MCF 10A (cell line): ENCODE results near the gene CD3G. TPM values are rescaled to one million over a fixed set of nuclear protein-coding genes. Genes with fewer than 3 reads are reported as not detected.

Experiments used
- BruUV-seq: library from RNA; stranded (reverse); fragments of 400-500 nt; replicated peaks from 2 replicates; lab custom pipeline; 2021; lab: Mats Ljungman, UMichigan
- CTCF ChIA-PET: fragments of 300-600 bp; sonication (Branson Sonifier 250); formaldehyde crosslinking; extraction: SDS; loops from one replicate; lab custom pipeline; 2021; ENCODE audit warnings: antibody characterized with exemption, inconsistent platforms; lab: Yijun Ruan, JAX
- POLR2A ChIA-PET: fragments of 300-600, 350-650 bp; sonication (Branson Sonifier 250); formaldehyde crosslinking; extraction: SDS; loops from one replicate; lab custom pipeline; 2020; ENCODE audit warnings: antibody characterized with exemption, inconsistent platforms; lab: Yijun Ruan, JAX
- DNase-seq: peaks from one replicate; pipeline ENCODE4 v3.0.0-alpha.2; 2018; ENCODE audit not compliant: unreplicated experiment
- H3K27ac Mint-ChIP-seq: one replicate; pipeline ENCODE4 v1.8.0; 2022; ENCODE audit warnings: mild to moderate bottlenecking, low read depth, mixed read lengths; ENCODE audit not compliant: unreplicated experiment
- H3K27me3 Mint-ChIP-seq: one replicate; pipeline ENCODE4 v1.8.0; 2022; ENCODE audit warnings: mixed read lengths; ENCODE audit not compliant: insufficient read depth, unreplicated experiment
- H3K36me3 Mint-ChIP-seq: one replicate; pipeline ENCODE4 v1.8.0; 2022; ENCODE audit warnings: mild to moderate bottlenecking, moderate library complexity, mixed read lengths; ENCODE audit not compliant: insufficient read depth, unreplicated experiment
- H3K4me1 Mint-ChIP-seq: one replicate; pipeline ENCODE4 v1.8.0; 2022; ENCODE audit warnings: mixed read lengths; ENCODE audit not compliant: insufficient read depth, unreplicated experiment
- H3K4me3 Mint-ChIP-seq: one replicate; pipeline ENCODE4 v1.8.0; 2022; ENCODE audit warnings: mild to moderate bottlenecking, moderate library complexity, mixed read lengths; ENCODE audit not compliant: unreplicated experiment
- H3K9me3 Mint-ChIP-seq: one replicate; pipeline ENCODE4 v1.8.0; 2022; ENCODE audit warnings: mixed read lengths; ENCODE audit not compliant: unreplicated experiment
- intact Hi-C: fragments of 100-400 bp; cut with micrococcal nuclease; formaldehyde crosslinking; loops from 2 replicates; pipeline ENCODE4 v1.14.1; 2022
- total RNA-seq: library from RNA; stranded (reverse); gene quantifications from 2 replicates; pipeline ENCODE4 v1.2.3, GENCODE V29; 2022
- TF ChIP-seq, protein P1 (sequence below): fragments of 200-600 bp; IDR thresholded peaks from one replicate; pipeline ENCODE4 v1.8.0; 2022; ENCODE audit warnings: antibody characterized with exemption, mild to moderate bottlenecking; ENCODE audit not compliant: unreplicated experiment

The CD3G gene
- total RNA-seq, 1 experiment from 2014 or later: not detected

DNA sequence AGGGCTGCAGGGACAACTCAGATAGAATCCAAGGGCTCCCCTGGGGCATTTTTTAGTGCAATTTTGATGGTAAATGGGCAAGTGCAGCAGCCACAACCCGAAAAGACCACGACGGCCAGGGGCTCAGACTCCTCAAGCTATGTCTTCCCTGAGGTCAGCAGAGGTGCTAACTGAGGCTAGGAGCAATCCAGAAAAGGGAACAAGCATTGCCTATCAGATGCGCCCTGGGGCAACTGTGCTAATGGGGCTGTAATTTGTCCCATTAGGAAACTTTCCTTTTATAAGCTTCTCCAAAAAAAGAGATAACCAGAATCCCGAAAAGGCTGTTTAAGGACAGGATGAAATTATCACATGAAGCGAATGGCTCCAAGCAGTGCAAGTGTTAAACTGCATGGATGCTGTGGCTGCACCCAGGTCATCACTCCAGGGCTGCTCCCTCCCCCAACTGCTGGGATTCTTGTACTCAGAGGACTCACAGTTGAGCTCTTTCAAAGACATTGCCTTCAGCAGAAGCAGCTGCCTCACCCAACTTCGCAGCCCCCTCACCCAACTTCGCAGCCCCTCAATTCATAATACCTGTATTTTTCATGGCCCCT is 42.4 kb upstream of the CD3G start:
- ChIA-PET POLR2A (no interaction called here), CTCF (interaction anchor here (0.8 to 1.7 kb wide), 3 partner anchors 47 to 103 kb away, joined by 3 to 7 read pairs (median 4); no protein-coding TSS in a partner anchor)
- H3K4me1 Mint-ChIP-seq: no peaks in the 10 kb centered on the region
- H3K4me3 Mint-ChIP-seq: no peak overlapping the region
- H3K27me3 Mint-ChIP-seq: peaks cover 28% of the 10 kb centered on the region
- TF ChIP-seq, protein P1, sequence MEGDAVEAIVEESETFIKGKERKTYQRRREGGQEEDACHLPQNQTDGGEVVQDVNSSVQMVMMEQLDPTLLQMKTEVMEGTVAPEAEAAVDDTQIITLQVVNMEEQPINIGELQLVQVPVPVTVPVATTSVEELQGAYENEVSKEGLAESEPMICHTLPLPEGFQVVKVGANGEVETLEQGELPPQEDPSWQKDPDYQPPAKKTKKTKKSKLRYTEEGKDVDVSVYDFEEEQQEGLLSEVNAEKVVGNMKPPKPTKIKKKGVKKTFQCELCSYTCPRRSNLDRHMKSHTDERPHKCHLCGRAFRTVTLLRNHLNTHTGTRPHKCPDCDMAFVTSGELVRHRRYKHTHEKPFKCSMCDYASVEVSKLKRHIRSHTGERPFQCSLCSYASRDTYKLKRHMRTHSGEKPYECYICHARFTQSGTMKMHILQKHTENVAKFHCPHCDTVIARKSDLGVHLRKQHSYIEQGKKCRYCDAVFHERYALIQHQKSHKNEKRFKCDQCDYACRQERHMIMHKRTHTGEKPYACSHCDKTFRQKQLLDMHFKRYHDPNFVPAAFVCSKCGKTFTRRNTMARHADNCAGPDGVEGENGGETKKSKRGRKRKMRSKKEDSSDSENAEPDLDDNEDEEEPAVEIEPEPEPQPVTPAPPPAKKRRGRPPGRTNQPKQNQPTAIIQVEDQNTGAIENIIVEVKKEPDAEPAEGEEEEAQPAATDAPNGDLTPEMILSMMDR: no peak
- intact Hi-C loops: no loop called here
- H3K36me3 Mint-ChIP-seq: no peaks in the 10 kb centered on the region
- DNase-seq: no peak
- no peaks in the 10 kb centered on the region for H3K9me3 Mint-ChIP-seq
- no TSS peak for BruUV-seq
- H3K27ac Mint-ChIP-seq: no peak overlapping the region

DNA sequence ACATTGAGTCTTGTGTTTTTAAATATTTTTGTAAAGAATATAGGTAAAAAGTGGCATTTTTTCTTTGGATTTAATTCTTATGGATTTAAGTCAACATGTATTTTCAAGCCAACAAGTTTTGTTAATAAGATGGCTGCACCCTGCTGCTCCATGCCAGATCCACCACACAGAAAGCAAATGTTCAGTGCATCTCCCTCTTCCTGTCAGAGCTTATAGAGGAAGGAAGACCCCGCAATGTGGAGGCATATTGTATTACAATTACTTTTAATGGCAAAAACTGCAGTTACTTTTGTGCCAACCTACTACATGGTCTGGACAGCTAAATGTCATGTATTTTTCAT is 39.9 kb upstream of the CD3G start:
- intact Hi-C loops: no loop called here
- no peak overlapping the region for H3K27ac Mint-ChIP-seq
- H3K4me1 Mint-ChIP-seq: no peaks in the 10 kb centered on the region
- no peaks in the 10 kb centered on the region for H3K9me3 Mint-ChIP-seq
- no peaks in the 10 kb centered on the region for H3K36me3 Mint-ChIP-seq
- peaks cover 28% of the 10 kb centered on the region for H3K27me3 Mint-ChIP-seq
- TF ChIP-seq, protein P1: no peak
- CTCF ChIA-PET: interaction anchor here (1.3 to 2.0 kb wide), 2 partner anchors 8 to 41 kb away, joined by 4 to 5 read pairs; no protein-coding TSS in a partner anchor
- no peak for DNase-seq
- POLR2A ChIA-PET: interaction anchor here (1.8 kb wide), 1 partner anchor 13 kb away, joined by 4 read pairs; no protein-coding TSS in a partner anchor
- no peak overlapping the region for H3K4me3 Mint-ChIP-seq
- no TSS peak for BruUV-seq

DNA sequence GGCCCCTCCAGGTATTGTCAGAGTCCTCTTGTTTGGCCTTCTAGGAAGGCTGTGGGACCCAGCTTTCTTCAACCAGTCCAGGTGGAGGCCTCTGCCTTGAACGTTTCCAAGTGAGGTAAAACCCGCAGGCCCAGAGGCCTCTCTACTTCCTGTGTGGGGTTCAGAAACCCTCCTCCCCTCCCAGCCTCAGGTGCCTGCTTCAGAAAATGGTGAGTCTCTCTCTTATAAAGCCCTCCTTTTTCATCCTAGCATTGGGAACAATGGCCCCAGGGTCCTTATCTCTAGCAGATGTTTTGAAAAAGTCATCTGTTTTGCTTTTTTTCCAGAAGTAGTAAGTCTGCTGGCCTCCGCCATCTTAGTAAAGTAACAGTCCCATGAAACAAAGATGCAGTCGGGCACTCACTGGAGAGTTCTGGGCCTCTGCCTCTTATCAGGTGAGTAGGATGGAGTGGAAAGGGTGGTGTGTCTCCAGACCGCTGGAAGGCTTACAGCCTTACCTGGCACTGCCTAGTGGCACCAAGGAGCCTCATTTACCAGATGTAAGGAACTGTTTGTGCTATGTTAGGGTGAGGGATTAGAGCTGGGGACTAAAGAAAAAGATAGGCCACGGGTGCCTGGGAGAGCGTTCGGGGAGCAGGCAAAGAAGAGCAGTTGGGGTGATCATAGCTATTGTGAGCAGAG is 39.4 kb upstream of the CD3G start, which contains the start of gene CD3E:
Gene CD3E, plus strand, starts transcription at position 163 of the 681 bp plus-strand sequence. Its CDS starts 223 bp downstream, at position 386.
- Mint-ChIP-seq H3K27me3 (peaks cover 28% of the 10 kb centered on the region), H3K9me3 (no peaks in the 10 kb centered on the region), H3K4me1 (no peaks in the 10 kb centered on the region), H3K4me3 (no peak within 1 kb of the TSS), H3K27ac (no peak within 1 kb of the TSS), H3K36me3 (no peaks in the 10 kb centered on the region)
- ChIA-PET CTCF (interaction anchor here (0.5 to 2.0 kb wide), 4 partner anchors 9 to 279 kb away, joined by 3 to 5 read pairs (median 4); no protein-coding TSS in a partner anchor), POLR2A (interaction anchor here (1.8 kb wide), 1 partner anchor 14 kb away, joined by 4 read pairs; no protein-coding TSS in a partner anchor)
- no TSS peak for BruUV-seq
- DNase-seq: no peak
- TF ChIP-seq, protein P1: no peak
- intact Hi-C loops: no loop called here

DNA sequence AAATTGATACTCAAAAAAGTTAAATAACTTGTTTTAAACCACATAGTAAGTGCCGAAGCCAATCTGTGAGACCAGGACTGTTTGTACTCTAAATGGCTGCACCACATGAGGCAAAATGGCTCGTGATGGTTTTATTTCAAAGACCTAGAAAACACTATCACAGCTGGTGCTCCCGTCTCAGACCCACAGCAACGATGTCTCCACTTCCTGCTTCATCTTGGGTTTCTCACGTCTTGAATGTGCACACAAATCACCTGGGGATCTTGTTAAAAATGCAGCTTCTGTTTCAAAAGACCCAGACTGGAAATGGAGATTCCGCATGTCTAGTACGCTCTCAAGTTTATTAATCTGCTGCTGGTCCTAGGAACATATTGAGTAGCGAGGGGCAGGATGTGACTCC is 38.4 kb upstream of the CD3G start:
- no peaks in the 10 kb centered on the region for H3K4me1 Mint-ChIP-seq
- H3K27ac Mint-ChIP-seq: no peak overlapping the region
- H3K36me3 Mint-ChIP-seq: no peaks in the 10 kb centered on the region
- H3K27me3 Mint-ChIP-seq: peaks cover 28% of the 10 kb centered on the region
- H3K4me3 Mint-ChIP-seq: no peak overlapping the region
- DNase-seq: no peak
- BruUV-seq: no TSS peak
- TF ChIP-seq, protein P1: no peak
- intact Hi-C loops: no loop called here
- H3K9me3 Mint-ChIP-seq: no peaks in the 10 kb centered on the region
- POLR2A ChIA-PET: no interaction called here
- CTCF ChIA-PET: interaction anchor here (1.0 kb wide), 1 partner anchor 107 kb away, joined by 4 read pairs; no protein-coding TSS in a partner anchor
